ENCODE measurements around the gene RNF44. TPM values are rescaled to one million over a fixed set of nuclear protein-coding genes. Genes with fewer than 3 reads are reported as not detected.

The RNF44 gene
- total and polyA plus RNA-seq, 2 donors (not counting 1 experiment from before 2014, with no cell fraction given) = 1.4 to 2.6 TPM

DNA sequence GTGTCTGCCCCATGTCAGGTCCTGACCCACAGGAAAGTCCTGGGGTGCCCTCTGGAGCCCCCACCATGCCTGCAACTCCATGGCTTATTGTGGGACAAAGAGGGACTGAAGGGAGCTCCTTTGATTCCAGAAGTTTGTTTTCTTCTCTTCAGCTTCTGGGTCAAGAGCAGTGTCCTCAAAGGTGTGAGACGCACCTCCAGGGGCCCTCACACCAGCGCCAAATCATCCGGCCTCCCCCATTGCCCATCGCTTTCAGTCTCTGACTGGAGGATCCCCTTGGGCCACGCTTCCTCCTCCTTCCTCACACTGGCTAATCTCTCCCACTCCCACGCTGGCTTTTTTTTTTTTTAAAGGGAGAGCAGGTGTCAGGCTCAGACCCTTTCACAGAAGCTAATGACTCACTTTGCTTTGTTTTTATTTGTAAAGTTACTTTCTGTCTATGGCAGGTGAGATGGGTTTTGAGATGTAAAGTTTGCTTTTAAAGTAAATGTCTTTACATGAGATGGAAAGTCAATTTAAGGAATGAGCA is 28.6 kb upstream of the RNF44 start:
- Histone ChIP-seq H3K9ac (ENCODE audit: insufficient read depth, low read length) (no peak overlapping the region), H3K79me2 (ENCODE audit: control insufficient read depth, insufficient read depth, low read length) (no peaks in the 10 kb centered on the region), H3K4me3 (replicated peaks in 1 of 4; ENCODE audit: control extremely low read depth in 1 of 4, insufficient read depth in 1 of 4, low read depth in 3 of 4, low read length in 4 of 4) (no peak overlapping the region), H4K20me1 (ENCODE audit: control insufficient read depth, extremely low read depth, insufficient read depth, low read length) (no peaks in the 10 kb centered on the region), H3K4me2 (ENCODE audit: extremely low read depth, insufficient read depth, low read length) (no peak overlapping the region), H3K4me1 (ENCODE audit: control insufficient read depth, extremely low read depth, insufficient read depth, low read length) (no peaks in the 10 kb centered on the region), H3K27me3 (ENCODE audit: control insufficient read depth, insufficient read depth, low read length) (peaks cover 3% of the 10 kb centered on the region), H3K36me3 (ENCODE audit: control insufficient read depth, insufficient read depth, low read length) (no peaks in the 10 kb centered on the region), H3K27ac (ENCODE audit: insufficient read depth, low read length) (no peak overlapping the region), H3K9me3 (ENCODE audit: control insufficient read depth, insufficient read depth, low read depth, low read length) (no peaks in the 10 kb centered on the region), H2AFZ (ENCODE audit: low read length) (no peak overlapping the region)
- no peak for DNase-seq (ENCODE audit: low read depth in 2 of 2)
- TF ChIP-seq, protein P1, sequence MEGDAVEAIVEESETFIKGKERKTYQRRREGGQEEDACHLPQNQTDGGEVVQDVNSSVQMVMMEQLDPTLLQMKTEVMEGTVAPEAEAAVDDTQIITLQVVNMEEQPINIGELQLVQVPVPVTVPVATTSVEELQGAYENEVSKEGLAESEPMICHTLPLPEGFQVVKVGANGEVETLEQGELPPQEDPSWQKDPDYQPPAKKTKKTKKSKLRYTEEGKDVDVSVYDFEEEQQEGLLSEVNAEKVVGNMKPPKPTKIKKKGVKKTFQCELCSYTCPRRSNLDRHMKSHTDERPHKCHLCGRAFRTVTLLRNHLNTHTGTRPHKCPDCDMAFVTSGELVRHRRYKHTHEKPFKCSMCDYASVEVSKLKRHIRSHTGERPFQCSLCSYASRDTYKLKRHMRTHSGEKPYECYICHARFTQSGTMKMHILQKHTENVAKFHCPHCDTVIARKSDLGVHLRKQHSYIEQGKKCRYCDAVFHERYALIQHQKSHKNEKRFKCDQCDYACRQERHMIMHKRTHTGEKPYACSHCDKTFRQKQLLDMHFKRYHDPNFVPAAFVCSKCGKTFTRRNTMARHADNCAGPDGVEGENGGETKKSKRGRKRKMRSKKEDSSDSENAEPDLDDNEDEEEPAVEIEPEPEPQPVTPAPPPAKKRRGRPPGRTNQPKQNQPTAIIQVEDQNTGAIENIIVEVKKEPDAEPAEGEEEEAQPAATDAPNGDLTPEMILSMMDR (conservative IDR thresholded peaks at IDR 0.05 in 1 of 2, IDR thresholded peaks at IDR 0.05 in 1 of 2; ENCODE audit: low read depth in 1 of 2, low read length in 2 of 2) = no peak
- no peak for TF ChIP-seq EZH2 (IDR thresholded peaks at IDR 0.05; ENCODE audit: low read length, missing control alignments)

DNA sequence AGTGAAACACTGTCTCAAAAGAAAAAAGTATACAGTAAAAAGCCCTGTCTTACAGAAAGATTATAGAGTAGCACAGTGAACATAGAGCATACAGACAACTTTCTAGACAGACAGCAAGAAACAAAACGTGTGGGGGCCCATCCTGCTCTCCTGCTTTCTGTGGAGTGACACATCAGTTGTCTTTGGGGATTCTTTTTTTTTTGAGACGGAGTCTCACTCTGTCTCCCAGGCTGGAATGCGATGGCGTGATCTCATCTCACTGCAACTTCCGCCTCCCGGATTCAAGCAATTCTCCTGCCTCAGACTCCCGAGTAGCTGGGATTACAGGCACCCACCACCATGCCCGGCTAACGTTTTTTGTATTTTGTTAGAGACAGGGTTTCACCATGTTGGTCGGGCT is 26.8 kb upstream of the RNF44 start:
- peaks cover 3% of the 10 kb centered on the region for H3K27me3 ChIP-seq (ENCODE audit: control insufficient read depth, insufficient read depth, low read length)
- H3K4me2 ChIP-seq (ENCODE audit: extremely low read depth, insufficient read depth, low read length) = no peak overlapping the region
- no peaks in the 10 kb centered on the region for H3K9me3 ChIP-seq (ENCODE audit: control insufficient read depth, insufficient read depth, low read depth, low read length)
- H3K79me2 ChIP-seq (ENCODE audit: control insufficient read depth, insufficient read depth, low read length) = no peaks in the 10 kb centered on the region
- H2AFZ ChIP-seq (ENCODE audit: low read length) = no peak overlapping the region
- no peak overlapping the region for H3K4me3 ChIP-seq (replicated peaks in 1 of 4; ENCODE audit: control extremely low read depth in 1 of 4, insufficient read depth in 1 of 4, low read depth in 3 of 4, low read length in 4 of 4)
- DNase-seq (ENCODE audit: low read depth in 2 of 2) = no peak
- no peaks in the 10 kb centered on the region for H4K20me1 ChIP-seq (ENCODE audit: control insufficient read depth, extremely low read depth, insufficient read depth, low read length)
- no peaks in the 10 kb centered on the region for H3K4me1 ChIP-seq (ENCODE audit: control insufficient read depth, extremely low read depth, insufficient read depth, low read length)
- H3K27ac ChIP-seq (ENCODE audit: insufficient read depth, low read length) = no peak overlapping the region
- H3K36me3 ChIP-seq (ENCODE audit: control insufficient read depth, insufficient read depth, low read length) = no peaks in the 10 kb centered on the region
- H3K9ac ChIP-seq (ENCODE audit: insufficient read depth, low read length) = no peak overlapping the region
- TF ChIP-seq EZH2 (IDR thresholded peaks at IDR 0.05; ENCODE audit: low read length, missing control alignments) = no peak
- TF ChIP-seq, protein P1 (conservative IDR thresholded peaks at IDR 0.05 in 1 of 2, IDR thresholded peaks at IDR 0.05 in 1 of 2; ENCODE audit: low read depth in 1 of 2, low read length in 2 of 2) = no peak

DNA sequence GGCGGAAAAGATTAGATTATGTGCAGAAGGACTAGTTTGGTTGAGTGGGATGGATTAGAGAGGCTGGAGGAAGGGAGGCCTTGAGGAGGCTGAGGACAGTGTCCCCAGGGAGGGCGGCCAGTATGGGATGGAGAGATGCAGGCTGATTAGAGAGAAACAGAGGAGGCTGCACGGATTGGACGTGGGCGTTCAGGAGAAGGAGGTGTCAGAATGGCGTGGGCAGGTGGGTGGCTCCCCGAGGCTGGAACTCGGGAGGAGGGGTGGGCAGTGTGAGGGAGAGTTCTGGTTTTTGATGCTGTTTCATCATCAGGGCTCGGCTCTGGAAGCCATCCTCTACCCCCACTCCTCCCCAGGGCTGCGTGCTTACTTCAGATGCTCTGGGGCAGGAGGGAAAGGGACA is 25.0 kb upstream of the RNF44 start:
- H3K36me3 ChIP-seq (ENCODE audit: control insufficient read depth, insufficient read depth, low read length) = no peaks in the 10 kb centered on the region
- H4K20me1 ChIP-seq (ENCODE audit: control insufficient read depth, extremely low read depth, insufficient read depth, low read length) = no peaks in the 10 kb centered on the region
- no peak overlapping the region for H3K4me2 ChIP-seq (ENCODE audit: extremely low read depth, insufficient read depth, low read length)

More for the DNA sequence above, 25.0 kb upstream of the RNF44 start:
- no peaks in the 10 kb centered on the region for H3K9me3 ChIP-seq (ENCODE audit: control insufficient read depth, insufficient read depth, low read depth, low read length)
- H3K4me3 ChIP-seq (replicated peaks in 1 of 4; ENCODE audit: control extremely low read depth in 1 of 4, insufficient read depth in 1 of 4, low read depth in 3 of 4, low read length in 4 of 4) = no peak overlapping the region
- H3K9ac ChIP-seq (ENCODE audit: insufficient read depth, low read length) = no peak overlapping the region
- no peak overlapping the region for H2AFZ ChIP-seq (ENCODE audit: low read length)
- TF ChIP-seq EZH2 (IDR thresholded peaks at IDR 0.05; ENCODE audit: low read length, missing control alignments) = no peak
- TF ChIP-seq, protein P1 (conservative IDR thresholded peaks at IDR 0.05 in 1 of 2, IDR thresholded peaks at IDR 0.05 in 1 of 2; ENCODE audit: low read depth in 1 of 2, low read length in 2 of 2) = no peak
- no peaks in the 10 kb centered on the region for H3K4me1 ChIP-seq (ENCODE audit: control insufficient read depth, extremely low read depth, insufficient read depth, low read length)
- no peak for DNase-seq (ENCODE audit: low read depth in 2 of 2)
- no peaks in the 10 kb centered on the region for H3K27me3 ChIP-seq (ENCODE audit: control insufficient read depth, insufficient read depth, low read length)
- no peaks in the 10 kb centered on the region for H3K79me2 ChIP-seq (ENCODE audit: control insufficient read depth, insufficient read depth, low read length)
- H3K27ac ChIP-seq (ENCODE audit: insufficient read depth, low read length) = no peak overlapping the region

All from fibroblast of lung (primary cell).